HG02981 (cell line): ENCODE measurements around the gene ESYT3.
A peak's percentile ranks its signal among the peaks of the same experiment; 100 is the strongest.
"Not testable (repeated sequence)": the region's sequence is repeated elsewhere in the genome, so short reads cannot be mapped to it uniquely, and the experiment has no call there.

ENCODE experiments used
- ATAC-seq: cut with Tn5 transposase; IDR thresholded peaks from one replicate; pipeline ENCODE4 v1.9.1; 2021; ENCODE audit warnings: mild to moderate bottlenecking, moderate library complexity; ENCODE audit not compliant: unreplicated experiment

Gene ESYT3

DNA sequence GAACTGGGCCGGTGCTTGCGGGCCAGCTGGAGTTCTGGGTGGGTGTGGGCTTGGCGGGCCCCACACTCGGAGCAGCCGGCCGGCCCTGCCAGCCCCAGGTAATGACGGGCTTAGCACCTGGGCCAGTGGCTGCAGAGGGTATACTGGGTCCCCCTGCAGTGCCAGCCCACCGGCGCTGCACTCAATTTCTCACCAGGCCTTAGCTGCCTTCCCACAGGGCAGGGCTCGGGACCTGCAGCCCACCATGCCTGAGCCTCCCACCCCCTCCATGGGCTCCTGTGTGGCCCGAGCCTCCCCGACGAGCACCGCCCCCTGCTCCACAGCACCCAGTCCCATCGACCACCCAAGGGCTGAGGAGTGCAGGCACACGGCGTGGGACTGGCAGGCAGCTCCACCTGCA lies 50.3 kb downstream of the ESYT3 start:
- not testable (repeated sequence) for ATAC-seq

DNA sequence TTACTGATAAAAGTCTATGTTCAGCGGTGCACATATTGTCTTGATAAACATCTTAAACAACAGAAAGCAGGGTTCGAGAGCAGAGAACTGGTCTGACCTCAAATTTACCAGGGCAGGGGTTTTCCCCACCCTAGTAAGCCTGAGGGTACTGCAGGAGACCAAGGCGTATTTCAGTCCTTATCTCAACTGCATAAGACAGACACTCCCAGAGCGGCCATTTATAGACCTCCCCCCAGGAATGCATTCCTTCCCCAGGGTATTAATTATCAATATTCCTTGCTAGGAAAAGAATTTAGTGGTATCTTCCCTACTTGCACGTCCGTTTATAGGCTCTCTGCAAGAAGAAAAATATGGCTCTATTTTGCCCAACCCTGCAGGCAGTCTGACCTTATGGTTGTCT lies 52.2 kb downstream of the ESYT3 start:
- ATAC-seq: not testable (repeated sequence)

DNA sequence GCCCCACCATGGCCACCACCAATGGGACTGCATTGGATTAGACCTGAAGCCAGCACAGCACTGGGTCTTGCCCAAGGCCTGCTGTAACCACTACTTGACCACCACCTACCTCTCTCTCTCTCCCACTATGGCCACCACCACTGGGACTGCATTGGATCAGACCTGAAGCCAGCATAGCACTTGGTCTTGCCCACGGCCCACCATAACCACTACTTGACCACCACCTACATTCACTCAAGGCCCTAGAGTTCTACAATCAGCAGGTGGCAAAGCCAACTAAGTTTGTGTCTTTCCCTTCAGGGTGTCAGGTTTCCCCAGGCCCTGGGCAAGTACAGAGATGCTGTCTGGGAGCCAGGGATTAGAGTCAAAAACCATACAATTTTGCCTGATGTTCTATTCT lies 57.6 kb downstream of the ESYT3 start:
- no peak for ATAC-seq

DNA sequence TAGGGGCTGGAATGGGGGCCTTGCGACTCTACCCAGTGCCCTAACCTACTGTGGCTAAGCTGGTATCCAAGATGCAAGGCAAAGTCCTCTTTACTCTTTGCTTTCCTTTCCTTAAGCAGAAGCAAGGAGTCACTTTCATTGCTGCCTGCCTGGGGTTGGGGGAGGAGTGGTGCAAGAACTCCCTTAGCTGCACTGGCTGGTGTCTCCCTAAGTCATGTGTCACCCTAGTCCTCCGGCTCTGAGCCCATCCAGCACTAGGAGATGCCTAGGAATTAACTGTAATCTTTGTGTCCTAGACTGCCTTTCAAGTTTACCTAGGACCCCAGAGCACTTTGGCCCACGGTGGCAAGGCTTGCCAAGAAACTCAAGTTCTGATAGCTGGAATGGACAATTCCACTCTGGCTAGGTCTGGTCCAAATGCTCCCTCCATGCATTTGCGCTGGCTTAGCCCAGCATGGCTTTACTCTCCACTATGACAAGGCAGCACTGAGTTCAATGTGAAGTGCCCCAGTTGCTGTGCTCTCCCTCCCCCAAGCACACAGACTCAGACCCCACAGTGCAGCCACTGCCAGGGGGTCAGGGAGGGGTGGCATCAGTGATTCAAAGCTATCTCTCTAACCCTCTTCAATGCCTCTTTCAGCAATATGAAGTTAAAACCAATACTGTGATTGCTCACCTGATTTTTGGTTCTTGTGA lies 58.7 kb downstream of the ESYT3 start:
- ATAC-seq: no peak

DNA sequence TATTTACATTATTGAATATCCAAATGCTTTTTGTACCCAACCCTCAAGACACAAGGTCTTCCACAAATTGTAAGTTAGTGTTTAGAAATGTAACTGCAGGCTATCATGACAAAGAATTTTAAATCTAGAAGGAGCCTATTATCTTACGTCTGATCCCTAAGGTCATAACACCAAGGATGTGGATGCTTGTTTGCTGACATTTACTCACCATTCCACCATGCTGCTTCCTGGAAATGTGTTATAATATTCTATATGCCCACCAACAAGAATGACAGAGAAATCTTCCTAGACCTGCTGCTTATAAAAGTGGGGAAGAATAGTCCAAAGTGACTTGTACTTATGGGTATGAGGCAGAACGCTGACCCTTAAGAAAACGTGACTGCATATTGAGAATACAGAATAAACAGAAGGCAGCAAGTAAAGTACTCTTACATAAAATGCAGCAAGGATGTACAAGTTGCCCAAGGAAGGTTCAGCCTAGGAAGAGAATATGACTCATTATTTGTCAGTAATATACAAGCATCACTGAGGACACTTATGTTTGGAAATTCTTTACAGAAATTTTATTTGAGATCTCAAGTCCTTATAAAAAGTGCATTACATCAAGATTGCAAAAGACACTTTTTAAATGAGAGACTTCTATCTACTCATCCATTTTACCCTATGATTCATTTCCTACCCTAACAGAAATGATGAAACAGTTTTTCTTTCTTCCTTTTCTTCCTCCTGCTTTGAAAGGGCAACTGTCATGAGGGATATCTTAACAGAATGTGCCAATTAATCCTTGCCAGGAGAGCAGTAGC lies 59.6 kb downstream of the ESYT3 start:
- ATAC-seq: no peak

DNA sequence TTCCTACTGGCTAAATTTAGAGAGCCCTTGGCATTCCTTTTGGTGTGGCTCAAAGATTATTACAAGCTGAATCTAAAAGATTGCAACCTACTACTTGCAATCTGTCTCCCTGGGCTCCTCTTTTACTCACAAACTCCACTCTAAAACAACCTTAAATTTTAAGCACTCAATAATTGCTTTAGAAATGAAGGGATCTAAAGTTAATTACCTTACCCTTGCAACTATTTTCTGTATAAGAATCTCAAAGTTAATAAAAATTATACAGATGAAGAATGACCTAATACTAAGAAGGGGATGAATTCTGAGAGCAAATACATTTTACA lies 60.2 kb downstream of the ESYT3 start:
- ATAC-seq: no peak

DNA sequence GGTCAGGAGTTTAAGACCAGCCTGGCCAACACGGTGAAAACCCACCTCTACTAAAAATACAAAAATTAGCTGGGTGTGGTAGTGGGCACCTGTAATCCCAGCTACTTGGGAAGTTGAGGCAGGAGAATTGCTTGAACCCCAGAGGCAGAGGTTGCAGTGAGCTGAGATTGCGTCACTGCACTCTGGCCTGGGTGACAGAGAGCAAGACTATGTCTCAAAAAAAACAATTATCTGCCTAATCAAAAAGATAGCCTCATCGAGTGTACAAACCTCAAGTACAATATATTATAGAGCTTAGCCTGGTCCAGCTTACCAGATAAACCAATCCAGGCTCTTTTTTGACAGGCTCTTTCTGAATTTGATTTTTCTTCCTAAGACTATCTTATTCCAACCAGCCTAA lies 61.2 kb downstream of the ESYT3 start:
- ATAC-seq: not testable (repeated sequence)

DNA sequence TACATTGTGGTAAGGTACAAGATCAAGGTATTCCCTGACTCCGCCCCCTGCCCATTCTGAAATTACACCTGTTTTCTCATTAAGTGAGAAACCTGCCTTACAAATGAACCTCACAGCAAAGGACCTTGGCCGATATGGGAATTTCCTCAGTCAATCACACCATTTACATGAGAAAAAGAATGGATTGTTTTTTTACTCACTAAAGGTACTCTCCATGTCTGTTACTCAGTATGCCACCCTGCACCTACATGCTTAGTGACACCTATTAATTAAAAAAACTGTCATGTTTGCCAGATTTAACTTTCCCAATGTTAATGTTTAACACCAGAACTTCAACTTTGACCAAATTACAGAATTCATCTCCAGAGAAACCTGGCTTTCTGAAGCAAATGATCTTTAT lies 62.0 kb downstream of the ESYT3 start:
- ATAC-seq: no peak

DNA sequence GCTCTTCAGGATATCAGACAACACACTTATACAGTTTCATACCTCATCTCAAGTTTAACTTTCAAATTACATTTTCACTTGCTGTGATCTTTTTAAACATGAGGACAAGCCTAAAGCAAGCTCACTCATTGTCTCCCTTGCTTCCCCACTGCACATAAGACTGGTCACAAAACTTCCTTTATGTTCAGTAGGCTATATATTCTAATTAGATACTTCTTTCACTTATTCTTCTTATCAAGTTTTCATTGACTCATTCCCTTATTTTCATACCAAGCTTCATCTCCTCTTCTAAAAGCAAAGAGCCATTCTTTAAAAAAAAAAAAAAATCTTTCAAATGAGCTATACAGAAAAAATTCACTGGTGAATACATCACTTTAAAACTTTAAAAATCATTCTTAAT lies 62.6 kb downstream of the ESYT3 start:
- no peak for ATAC-seq

DNA sequence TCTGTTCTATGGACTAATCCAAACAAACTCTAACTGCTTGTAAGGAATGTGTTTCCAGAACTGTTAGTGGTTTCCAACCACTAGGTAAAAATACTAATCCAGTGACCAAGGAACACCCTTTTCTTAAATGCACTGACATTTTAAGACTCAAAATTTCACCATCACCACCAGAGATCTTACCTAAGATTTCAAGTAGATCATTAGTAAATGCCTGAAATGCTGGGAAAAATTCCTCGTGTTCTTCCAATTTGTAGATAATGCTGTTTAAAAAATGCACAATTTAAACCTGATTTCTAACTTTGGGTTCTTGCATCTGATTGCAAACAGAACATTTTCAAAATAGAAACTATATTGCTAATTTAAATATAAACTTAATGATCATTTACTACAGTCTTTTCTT lies 63.4 kb downstream of the ESYT3 start:
- no peak for ATAC-seq

DNA sequence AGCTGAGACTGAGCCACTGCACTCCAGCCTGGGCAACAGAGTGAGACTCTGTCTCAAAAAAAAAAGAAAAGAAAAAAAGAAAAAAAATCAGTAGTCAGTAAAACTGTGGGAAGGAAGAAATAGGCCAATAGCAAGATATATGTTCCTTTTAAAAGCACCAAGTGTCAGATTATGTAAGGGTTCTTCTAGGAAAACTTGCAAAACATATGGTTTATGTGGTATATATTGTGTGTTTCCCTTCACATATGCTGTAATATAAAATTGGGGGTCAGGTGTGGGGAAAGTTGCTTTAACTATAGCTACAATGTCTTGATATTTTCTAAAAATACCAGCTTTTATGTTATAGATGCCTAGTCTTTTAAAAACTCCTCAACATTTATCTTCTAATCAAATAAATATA lies 64.6 kb downstream of the ESYT3 start:
- ATAC-seq: no peak

DNA sequence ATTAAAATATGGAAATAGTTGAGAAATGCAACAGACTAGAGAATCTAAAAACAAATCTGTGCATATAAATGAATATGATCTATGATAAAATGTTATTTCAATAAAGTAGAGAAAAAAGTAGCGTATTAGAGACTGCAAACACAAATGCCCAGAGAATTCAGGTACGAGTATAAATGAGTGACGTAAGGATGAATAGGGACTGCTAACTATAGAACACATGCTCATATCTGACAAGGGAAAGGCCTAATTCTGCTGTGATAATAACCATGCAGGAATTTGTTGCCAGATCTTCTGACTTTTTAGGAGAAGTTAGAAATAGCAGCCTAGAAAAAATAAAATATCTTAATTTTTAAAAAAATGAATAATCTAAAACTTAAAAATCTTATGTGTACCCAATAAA lies 73.1 kb downstream of the ESYT3 start:
- no peak for ATAC-seq

DNA sequence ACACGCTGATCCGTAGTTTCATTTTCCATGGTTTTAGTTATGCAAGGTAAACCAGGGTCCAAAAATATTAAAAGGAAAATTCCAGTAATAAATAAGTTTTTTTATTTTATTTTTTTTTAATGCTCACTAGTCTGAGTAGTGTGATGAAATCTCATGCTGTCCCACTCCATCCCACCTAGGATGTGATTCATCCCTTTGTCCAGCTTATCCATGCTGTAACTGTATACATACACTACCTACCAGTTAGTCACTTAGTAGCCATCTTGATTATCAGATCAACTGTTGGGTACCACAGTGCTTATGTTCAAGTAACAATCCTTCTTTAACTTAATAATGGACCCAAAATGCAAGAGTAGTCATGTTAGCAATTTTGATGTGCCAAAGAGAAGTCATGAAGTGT lies 75.2 kb downstream of the ESYT3 start:
- ATAC-seq: no peak

DNA sequence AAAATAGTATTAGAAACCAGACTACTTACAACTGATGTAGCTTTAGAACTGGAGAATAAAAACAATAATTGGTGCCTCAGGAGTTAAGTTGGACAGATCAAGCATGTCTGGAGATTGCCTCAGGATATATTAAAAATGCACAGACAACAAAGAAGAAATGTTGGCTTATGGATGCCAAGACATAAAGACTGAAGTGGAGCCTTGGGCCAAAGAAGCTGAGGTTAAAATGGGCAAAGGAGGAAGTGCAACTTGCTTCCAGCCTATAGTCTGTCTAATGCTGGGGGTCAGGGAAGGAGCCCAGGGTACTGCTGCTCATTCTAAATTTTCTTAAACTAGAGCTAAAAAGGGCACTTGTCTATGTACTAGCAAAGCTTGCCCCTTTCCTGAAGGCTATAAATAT lies 77.5 kb downstream of the ESYT3 start:
- no peak for ATAC-seq

DNA sequence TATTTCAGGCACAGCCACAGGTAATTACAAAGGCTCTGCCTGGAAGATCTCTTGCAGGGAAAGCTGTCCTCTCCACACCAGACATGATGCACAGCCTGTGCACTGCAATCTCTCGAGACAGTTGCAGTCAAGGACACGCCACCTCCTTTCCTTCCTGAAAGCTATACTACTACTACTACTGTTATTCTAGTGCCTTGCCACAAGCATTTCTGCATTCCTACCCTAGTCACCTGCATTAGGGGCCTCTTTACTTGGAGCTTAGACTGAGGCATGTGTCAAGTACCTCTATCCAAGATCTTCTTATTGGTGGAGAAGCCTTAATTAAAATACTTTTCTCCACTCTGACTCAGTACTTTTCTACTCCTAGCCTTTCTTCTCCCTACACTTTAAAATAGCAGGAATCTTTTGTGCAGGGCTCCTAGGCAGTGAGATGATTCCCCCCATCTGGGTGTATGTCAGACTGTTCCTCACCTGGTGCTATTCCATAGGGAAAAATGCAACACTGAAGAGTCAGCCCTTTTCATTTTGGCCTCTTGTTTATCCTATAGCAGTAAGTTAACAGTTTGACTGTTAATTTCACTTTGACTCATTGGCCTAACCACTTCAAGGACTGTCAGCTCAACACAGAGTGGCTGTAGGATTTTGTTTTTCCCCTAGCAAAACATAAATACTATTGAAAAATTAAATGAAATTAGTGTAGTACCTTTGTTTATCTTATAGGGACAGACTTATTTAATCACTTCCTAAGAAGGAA lies 78.9 kb downstream of the ESYT3 start:
- peak; percentile 75 for ATAC-seq

DNA sequence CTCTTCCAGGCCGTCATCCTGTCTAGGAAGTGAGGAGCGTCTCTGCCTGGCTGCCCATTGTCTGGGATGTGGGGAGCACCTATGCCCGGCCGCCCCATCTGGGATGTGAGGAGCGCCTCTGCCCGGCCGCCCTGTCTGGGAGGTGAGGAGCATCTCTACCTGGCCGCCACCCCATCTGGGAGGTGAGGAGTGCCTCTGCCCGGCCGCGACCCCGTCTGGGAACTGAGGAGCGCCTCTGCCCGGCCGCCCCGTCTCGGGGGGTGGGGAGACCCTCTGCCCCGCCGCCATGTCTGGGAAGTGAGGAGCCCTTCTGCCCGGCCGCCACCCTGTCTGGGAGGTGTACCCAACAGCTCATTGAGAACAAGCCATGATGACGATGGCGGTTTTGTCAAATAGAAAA lies 87.0 kb downstream of the ESYT3 start:
- not testable (repeated sequence) for ATAC-seq
